Activated CD8-positive, alpha-beta memory T cell treated with anti-CD3 and anti-CD28 coated beads, Interleukin-2, amount 50 U/mL, for 1 hour (primary cell): Measurements from ENCODE around the gene P4HTM.
A peak's percentile ranks its signal among the peaks of the same experiment; 100 is the strongest.

ENCODE experiments used
- DNase-seq: peaks from one replicate; pipeline ENCODE4 v3.0.0-alpha.2; 2020; ENCODE audit errors: extremely low read depth

P4HTM gene

GRCh38 chr3:48983096-48983495, 6.9 kb upstream of the P4HTM start:
- no peak for DNase-seq

DNA sequence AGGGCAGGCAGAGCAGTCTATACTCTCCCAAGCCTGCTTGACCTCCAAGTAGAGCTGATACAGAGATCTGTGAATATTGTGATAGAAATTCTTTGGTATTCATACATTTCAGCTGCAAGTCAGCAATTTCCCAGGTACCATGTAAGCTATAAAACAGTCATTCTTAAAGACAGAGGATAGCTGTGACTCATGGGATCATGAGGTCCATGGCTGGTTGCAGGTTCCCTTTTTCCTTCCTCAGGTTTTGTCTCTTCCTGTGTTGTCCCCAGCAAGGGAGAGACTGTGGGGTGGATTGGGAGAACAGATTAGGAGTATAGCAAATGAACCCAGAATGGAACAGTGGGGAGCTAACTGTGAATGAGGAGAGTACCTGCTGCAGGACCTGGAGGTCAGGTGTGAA, 5.4 kb upstream of the P4HTM start:
- DNase-seq: no peak

DNA sequence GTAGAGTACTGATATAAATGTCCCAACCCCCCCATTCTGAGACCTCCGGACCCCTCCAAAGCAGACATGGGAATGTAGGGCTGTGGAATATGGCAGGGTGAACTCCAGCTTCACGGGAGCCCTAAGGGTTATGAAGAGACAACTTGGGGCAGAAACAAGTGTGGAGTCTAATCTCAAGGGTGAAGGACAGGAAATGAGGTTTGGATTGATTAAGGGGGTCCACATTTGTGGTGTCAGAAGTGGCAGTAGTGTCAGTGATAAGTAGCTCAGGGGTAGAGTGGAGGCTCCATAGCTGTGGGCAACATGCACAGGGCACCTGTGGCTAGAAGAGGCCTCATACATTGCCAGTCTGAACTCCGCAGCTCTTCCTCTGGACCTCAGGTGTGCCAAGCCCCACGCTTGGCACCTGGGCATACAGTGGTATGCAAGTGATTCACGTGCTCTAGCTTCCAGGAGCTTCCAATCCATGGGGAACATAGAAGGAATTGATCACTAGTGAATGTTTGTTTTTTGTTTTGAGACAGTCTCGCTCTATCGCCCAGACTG, 4.1 kb upstream of the P4HTM start:
- DNase-seq: no peak

DNA sequence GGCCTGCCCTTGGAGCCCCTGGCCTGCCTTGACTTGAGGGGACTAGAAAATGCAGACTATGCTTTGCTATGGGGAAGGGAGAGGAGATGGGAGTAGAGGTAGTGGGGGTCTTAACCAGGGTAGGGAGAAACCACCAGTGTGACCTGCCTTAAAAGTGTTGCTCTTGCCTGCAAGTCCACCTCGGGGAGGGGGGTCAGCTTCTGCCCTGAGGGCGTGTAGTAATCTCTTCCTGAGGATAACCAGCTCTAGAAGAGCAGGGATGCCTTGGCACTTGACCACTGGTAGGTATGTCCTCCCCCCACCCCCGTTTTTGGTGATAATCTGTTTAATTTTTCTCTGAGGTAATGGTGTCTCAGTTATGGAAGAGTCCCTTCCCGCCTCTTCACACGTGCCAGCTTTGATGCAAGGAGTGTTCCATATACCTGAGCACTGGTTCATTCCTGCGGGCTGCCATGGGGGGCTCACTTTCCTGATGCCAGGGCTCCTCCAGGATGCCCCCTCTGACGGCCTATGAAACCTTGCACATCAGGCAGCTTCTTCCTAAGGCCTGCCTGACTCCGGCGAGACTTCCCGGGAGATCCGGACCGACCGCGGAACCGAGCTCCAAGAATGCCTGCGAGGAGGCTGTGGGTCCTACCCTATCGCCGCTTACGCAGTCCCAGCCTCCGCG, 780 bp upstream of the P4HTM start:
- no peak for DNase-seq

- no peak for DNase-seq
These were observed 812 bp downstream of the P4HTM start for GRCh38 chr3:48990636-48991469.

- DNase-seq: no peak
These were observed 2.0 kb downstream of the P4HTM start for GRCh38 chr3:48991851-48992545.

DNA sequence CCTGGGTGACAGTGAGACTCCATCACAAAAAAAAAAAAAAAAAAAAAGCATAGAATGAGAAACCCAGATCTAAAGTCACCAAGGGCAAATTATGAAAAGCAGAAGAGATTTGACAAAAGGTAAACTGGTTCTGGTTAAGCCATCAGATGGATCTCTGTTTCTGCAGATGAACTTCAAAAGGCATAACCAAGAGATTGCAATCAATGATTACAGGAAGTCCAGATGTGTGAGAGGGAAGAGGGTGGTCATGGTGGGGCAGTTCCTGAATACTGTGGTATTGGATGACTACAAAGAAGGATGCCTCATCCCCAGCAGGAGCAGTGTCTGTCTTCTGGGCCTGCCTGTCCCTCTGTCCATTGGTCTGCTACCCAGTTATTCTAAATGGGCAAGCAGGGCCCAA, 3.8 kb downstream of the P4HTM start:
- no peak for DNase-seq

DNA sequence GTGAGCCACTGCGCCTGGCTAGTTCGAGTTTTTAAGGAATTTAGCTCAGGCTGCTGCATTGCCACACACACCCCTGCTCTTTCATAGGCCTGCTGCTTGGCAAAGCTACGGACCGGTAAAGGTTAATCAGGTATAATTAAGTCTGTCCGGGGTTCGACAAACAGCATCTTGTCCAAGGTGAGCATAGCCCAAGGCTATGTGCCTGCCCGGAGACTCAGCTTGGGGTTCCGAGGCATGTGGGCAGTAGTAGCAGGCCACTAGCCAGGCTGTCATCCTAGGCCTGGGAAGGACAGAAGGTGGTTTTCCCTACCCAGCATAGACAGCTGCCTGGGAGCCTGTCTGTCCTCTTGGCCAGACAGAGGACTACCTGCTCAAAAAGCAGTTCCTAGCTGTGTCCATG, 6.6 kb downstream of the P4HTM start:
- DNase-seq: no peak

DNA sequence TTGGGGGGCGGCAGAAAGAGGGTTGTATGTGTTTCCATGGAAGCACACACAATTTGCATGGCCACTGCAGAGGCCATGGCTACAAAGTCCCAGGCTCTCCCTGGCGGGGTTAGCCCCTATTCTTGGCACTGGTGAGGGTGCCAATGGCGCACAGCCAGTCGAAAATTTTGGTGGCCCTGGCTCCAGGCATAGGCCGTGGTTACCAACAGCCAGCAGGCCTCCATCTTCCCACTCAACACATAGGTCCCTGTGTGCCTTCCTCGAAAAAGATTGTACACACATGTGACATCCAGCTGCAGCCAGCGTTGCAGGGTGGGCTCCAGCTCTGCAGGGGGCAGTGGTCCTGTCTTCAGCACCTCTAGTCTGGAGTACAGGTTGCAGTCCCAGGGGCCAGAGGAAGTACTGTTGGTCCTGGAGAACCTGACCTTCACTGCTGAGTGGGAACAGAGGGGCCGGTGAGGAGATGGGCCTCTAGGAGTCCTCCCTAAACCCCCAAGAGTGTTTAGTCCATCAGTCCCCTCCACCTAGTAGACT, 7.1 kb downstream of the P4HTM start:
- no peak for DNase-seq

- DNase-seq: no peak
These were observed 7.9 kb downstream of the P4HTM start for GRCh38 chr3:48997714-48998637.

DNA sequence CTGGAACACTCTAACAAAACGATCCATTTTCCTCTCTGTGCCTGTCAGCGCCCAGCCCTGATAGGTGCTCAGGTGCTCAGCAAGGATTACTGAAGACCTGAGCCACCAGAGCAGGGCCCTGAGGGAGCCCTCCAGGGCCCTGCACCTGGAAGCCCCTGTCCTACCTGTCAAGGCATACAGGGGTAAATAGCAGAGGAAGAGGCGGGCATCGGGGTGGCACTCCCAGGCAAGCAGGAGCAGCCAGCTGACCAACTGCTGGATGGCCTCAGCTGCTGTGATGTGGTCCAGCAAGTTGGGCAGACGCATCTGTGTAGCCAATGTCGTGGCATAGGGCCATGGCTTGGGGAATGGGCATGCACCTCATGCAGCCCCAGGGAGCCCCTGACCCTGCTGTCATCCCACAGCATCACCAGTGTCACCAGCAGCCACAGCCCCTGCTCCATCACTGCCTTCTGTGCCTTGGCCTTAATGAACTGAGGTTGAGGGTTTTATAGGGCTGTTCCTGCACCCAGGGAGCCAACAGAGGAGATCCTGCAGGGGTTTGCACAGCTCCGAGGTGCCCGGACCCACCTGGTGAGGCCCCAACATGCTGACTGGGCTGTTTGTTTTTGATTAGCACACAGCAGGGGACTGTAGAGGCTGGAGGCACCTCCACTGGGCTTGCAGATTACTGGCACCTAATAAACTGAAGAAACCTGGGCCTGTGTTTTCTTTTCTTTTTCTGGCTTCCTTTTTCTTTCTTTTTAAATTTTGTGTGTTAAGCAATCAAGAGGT, 9.2 kb downstream of the P4HTM start:
- DNase-seq: no peak

DNA sequence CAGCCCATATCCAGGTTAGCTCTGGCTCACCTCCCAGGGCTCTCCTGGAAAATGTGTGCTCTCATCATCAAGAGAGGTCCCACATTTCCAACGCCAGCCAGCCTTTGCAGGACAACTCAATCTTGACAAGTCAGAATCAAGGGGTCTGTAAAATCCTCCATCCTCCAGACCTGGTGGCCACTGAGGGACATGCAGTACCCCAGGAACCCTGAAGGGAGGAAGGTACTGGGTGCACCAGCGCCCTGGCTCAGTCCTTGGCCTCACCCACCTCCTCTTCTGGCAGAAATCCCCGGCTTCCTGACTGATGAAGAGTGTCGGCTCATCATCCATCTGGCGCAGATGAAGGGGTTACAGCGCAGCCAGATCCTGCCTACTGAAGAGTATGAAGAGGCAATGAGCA, 11.1 kb downstream of the P4HTM start:
- no peak for DNase-seq

- no peak for DNase-seq
These were observed 14.6 kb downstream of the P4HTM start for GRCh38 chr3:49004352-49005302.

GRCh38 chr3:49005303-49005680, 15.3 kb downstream of the P4HTM start:
- DNase-seq: no peak

- DNase-seq: no peak
These were observed 16.0 kb downstream of the P4HTM start for GRCh38 chr3:49005998-49006397.

DNA sequence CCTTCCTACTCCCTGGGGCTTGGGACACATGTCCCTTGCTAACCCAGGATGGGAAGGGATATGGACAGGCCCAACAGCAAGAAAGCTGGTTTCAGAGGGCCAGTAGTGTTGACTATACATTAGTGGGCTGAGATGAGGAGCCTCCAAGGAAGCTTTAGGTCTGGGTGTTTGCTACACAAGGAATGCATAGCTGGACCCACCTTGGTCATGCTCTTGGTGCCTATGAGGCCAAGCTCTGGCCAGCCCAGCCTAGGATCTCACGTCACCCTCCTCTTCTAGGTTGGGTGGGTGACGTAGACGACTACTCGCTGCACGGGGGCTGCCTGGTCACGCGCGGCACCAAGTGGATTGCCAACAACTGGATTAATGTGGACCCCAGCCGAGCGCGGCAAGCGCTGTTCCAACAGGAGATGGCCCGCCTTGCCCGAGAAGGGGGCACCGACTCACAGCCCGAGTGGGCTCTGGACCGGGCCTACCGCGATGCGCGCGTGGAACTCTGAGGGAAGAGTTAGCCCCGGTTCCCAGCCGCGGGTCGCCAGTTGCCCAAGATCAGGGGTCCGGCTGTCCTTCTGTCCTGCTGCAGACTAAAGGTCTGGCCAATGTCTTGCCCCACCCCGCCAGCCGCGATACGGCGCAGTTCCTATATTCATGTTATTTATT, 16.5 kb downstream of the P4HTM start:
- DNase-seq: no peak

GRCh38 chr3:49007068-49007770, 17.2 kb downstream of the P4HTM start, which contains the start of gene WDR6:
Gene WDR6 (plus strand): TSS chr3:49007391. CDS start chr3:49007432, 41 bp downstream.
- peak; percentile 94 for DNase-seq
